ENCODE results near the gene CA6.

- TF ChIP-seq TAF1 (IDR thresholded peaks at IDR 0.05; ENCODE audit: borderline replicate concordance, insufficient read depth, low read length) (no peak), REST (IDR thresholded peaks at IDR 0.05; ENCODE audit: insufficient read depth in 1 of 2, low read depth in 2 of 2, low read length in 2 of 2) (no peak)
Observed at GRCh38 chr1:8926707-8927694, 18.7 kb upstream of the CA6 start.

Data from PFSK-1 (cell line).